Left kidney (tissue), 8 donors: ENCODE results near the gene GLP2R. TPM values are rescaled to one million over a fixed set of nuclear protein-coding genes. Genes with fewer than 3 reads are reported as not detected.
"Not testable (repeated sequence)": the region's sequence is repeated elsewhere in the genome, so short reads cannot be mapped to it uniquely, and the experiment has no call there.

Experiments used
- DNase-seq: peaks from one replicate; pipeline ENCODE4 v3.0.0-alpha.2; 2013
- long read RNA-seq, 8 donors: transcript quantifications; one replicate each; lab custom pipeline, GENCODE V29; 2026
- polyA plus RNA-seq: library from polyadenylated mRNA; unstranded; fragments of 120-200 nt; gene quantifications from one replicate; pipeline ENCODE4 v1.2.1, GENCODE V29; 2013; ENCODE audit not compliant: insufficient read length

GLP2R gene, protein sequence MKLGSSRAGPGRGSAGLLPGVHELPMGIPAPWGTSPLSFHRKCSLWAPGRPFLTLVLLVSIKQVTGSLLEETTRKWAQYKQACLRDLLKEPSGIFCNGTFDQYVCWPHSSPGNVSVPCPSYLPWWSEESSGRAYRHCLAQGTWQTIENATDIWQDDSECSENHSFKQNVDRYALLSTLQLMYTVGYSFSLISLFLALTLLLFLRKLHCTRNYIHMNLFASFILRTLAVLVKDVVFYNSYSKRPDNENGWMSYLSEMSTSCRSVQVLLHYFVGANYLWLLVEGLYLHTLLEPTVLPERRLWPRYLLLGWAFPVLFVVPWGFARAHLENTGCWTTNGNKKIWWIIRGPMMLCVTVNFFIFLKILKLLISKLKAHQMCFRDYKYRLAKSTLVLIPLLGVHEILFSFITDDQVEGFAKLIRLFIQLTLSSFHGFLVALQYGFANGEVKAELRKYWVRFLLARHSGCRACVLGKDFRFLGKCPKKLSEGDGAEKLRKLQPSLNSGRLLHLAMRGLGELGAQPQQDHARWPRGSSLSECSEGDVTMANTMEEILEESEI
- not detected for polyA plus RNA-seq
- long read RNA-seq, donor 1: 0 reads
- long read RNA-seq, donor 2: 0 reads
- long read RNA-seq, donor 3: 0 reads
- long read RNA-seq, donor 4: 0 reads
- long read RNA-seq, donor 5: 0 reads
- long read RNA-seq, donor 6: 0 reads
- long read RNA-seq, donor 7: 0 reads
- long read RNA-seq, donor 8: 0 reads

DNA sequence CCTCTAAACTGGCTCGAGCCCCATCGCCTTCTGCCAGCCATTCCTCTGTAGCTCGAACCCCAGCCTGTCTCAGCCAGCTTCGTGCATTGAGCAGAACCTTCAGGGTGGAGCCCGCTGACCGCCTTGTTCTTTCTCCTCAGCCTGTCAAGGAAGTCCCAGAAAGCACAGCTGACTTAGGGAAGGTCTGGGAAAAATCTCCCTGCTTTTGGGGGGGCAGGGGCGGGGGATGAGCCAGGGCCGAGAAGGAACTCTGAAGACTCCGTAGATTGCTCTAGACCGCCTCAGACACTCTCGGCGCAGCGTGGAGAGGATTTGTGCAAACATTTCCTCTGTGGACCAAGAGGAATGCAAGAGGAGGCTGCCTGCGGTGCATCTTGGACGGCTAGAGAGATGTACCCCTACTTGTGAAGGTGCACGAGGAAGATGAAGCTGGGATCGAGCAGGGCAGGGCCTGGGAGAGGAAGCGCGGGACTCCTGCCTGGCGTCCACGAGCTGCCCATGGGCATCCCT, at the start of gene GLP2R:
GLP2R (plus strand) TSS at position 284 of the 510 bp plus-strand sequence; CDS start at position 424, 140 bp downstream.
- DNase-seq: no peak

DNA sequence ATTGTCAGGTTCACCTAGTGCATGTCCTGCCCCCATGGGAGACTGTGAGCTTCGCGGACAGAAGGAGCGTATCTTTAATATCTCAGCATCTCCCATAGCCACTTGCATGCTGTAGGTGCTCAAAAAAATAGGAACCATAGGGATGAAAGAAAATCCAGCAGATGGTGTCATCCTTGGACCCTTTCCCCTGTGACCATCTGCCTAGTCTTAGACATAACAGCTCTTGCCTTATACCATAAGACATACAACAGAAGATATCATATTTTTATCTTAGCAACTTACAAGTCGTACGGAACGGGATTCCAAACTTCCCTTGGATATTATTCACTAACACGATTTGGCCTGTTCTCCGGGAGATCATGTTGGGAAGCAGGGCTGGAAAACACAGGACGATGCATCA, 48.8 kb upstream of the GLP2R start:
- no peak for DNase-seq

DNA sequence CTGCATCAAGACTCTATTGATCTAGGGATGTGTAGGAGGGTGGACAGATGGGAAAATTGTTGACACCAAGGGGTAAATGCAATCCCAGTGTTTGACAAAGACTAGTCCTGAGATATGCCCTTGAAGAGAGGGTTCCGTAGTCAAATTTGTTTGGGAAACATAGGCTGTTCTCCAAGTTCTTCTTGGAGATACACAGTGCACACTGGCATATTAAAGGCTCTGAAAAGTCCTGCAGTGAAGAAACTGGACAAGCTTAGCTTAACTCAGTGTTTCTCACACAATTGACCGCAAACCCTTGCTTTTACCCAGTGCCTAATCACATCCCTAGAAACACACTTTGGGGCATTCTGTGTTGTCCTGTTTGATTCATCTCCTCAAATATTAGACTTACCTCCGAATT, 45.2 kb upstream of the GLP2R start:
- DNase-seq: no peak

DNA sequence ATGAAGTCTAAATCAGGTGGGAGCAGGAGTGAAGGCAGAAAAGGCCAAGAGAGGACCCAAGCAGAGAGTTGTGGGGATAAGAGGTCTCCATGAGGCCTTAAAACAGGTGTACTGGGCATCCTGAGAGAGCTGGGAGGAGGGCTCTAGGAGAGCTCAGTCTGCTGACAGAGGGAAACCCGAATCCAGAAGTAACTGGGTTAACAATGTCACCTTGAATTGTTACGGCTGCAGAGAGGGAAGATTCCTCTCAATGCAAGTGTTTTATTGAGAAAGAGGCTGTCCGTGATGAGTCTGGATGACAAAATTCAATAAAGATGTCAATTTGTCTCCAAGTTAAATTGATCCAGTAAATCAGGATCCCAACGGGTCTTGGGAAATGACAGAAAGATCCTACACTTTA, 42.7 kb upstream of the GLP2R start:
- no peak for DNase-seq

DNA sequence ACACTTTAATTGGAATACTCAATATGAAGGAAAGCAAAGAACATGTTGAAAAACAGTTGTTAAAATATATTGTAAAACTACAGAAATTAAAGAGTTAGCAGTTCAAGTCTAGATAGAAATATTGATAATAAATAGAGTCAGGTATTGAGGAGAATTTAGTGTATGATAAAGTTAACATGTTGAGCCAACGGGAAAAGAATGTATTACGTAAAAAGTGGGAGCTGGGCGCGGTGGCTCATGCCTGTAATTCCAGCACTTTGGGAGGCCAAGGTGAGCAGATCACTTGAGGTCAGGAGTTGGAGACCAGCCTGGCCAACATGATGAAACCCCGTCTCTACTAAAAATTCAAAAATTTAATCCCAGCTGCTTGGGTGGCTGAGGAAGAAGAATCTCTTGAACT, 42.3 kb upstream of the GLP2R start:
- not testable (repeated sequence) for DNase-seq

DNA sequence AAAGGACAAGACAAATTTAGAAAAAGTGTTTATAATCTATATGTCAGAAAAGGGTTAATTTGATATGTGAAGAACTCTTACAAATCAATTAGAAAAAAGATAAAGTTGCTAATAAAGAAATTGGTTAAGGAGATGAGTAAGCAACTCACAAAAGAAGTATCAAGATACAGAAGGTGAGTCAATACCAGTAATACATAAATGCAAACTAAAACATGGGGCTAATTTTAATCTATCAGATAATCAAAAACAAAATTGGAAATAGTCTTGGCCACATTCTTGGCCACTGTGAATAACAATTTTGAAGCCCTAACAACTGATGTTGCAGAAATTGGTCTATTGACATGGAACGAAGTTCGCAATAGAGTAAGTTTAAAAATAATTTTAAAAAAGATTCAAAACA, 41.2 kb upstream of the GLP2R start:
- no peak for DNase-seq

DNA sequence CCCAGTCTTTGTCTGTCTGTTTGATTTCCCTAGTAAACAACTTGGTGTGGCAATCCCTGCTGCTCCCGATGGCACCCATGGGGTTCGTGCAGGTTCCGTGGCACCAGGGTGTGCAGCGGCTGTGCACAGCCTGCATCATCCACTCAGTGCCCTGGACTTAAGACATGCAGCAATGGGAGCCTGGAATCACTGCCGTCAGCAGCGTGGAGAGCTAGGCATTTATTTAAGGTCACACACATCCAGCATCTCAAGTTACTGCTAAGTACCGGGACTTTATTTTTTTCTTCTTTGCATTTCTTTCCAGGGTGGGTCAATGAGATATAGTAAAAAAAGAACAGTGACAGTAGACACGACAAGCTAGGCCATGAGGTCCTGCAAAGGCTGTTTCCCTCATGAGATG, 37.1 kb upstream of the GLP2R start:
- DNase-seq: no peak

DNA sequence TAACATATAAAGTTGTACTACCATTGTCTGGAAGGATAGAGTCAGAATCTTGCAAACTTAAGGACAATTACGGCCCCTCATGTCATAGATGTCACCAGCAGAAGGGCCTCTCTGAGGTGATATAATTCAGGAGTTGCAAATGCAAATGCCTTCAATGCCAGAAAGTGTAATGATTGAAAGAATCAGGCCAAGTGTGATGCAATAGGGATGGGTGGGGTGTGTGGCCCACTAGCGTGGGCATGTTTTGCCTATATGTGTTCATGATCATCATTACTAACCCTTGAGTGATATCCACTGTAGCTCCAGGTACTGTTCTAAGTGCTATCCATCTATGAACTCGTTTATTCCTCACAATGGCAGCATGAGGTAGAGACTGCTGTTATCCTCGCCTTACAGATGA, 35.4 kb upstream of the GLP2R start:
- no peak for DNase-seq

DNA sequence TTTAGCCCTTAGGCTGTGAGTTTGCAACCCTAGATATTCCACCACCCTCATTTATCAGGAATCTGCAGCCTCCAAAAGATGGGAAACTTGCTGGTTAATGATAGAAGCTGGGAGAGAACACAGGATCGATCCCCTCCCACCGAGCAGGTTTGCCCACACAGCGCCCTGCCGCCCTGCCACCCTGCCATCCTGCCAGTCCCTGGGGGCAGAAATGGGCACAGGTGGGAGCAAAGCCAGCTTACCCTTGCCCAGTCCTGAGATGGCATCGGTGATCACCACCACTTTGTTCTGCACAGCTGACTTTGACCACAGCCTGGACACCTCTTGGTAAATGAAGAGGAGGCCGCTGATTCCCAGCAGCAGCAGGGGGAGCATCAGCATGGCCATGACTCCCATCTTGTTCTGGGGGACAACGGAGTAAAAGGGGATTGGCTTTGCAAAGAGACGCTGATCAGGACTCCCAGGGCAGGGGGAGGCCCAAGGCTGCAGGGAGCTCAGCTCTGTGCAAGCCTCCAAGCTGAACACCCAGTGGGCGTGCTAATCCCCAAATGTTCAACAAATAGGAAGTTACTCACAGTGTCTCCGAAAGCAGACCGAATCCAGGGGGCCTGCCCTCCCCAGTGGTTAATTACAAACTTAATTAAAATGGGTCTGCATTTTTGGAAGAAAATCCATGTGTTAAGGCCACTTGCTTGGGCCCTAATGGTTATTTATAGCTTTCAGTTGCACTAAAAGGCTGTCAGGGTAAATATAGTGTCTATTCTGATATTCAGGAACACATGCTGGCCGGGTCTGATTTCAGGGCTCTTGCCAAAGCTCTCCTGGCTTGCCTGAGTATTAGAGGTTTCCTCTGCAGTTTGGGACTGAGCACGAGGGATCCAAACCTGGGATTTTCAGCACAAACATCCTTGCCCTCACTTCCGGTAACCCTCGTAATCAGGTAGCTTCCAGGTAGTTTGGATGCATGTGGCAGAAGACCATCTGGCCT, 34.5 kb upstream of the GLP2R start, which contains the start of gene DHRS7C:
DHRS7C (minus strand) TSS at position 704 of the 988 bp plus-strand sequence; CDS start at position 396, 308 bp downstream.
- DNase-seq: no peak

DNA sequence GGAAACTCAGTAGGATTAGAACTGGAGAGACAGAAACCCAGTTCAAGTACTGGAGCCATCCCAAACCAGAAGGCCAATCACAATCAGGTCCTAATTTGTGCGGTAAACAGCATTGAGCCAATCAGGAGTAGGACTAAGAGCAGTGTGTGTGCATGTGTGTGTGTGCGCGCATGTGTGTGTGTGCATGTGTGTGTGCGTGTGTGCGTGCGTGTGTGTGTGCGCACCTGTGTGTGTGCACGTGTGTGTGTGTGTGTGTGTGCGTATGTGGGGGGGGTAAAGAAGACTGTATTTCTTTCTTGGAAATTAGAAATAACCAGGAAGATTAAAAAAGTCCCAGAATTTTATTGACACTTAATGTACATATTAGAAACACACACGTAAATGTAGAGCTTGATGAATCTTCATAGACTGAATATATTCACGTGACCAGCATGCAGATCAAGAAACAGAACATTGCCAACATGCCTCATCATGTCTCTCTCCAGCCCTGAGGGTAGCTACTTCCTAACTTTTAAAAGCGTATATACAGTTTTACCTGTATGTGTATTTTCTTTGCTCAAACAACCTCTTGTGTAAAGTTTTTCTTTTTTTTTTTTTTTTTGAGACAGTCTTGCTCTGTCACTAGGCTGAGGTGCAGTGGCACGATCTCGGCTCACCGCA, 33.4 kb upstream of the GLP2R start:
- no peak for DNase-seq

DNA sequence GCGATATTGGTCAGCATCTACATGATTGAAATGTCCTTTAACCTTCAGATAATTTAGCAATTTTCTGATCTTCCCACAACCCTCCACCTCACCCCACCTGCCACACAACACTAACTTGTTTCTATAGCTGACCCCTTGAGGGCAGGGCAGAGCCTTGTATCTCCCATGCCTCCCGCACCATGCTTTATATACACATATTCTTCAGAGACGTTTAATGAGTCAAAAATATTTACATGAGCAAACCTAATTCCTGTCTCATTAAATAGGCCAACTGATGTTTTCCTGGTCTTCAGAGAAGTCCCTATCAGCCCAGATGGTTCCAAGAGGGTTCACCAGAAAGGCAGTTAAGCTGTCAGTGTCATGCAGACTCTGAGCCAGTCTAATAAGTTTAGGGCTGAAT, 27.7 kb upstream of the GLP2R start:
- DNase-seq: no peak

DNA sequence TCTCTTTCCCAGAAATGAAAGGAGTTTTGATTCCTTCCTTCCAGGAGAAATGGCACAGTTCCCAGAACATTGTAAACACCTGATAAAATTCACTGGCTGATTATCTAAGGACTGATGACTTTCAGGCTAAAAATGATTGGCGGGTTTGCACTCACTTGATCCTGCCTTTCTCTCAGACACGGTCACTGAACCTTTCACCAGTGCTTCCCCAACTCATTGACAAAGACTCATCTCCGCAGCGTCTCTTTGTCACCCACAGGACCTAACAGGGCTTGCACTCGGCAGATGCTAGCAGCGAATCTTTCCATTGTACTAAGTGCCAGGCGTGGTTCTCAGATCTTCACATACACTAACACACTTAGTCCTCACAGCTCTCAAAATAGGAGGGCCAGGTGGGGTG, 27.0 kb upstream of the GLP2R start:
- DNase-seq: no peak

DNA sequence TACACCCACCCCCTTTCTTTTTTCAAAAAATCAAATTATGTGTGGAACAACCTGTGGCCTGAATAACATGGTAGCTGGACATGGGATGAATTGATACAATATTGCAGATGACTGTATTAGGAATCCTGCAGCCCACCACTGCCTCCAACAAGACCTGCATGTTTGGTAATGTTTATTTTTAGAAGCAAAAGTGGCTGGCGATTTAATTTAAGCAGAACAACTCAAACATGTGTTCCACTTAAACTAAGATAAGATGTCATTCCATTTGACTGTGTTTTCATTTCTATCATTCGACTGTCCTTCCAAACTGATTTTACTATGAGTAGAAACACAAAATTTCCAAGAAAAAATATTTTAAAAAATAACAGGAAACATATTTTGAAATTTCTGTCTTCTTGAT, 24.2 kb upstream of the GLP2R start:
- DNase-seq: no peak

DNA sequence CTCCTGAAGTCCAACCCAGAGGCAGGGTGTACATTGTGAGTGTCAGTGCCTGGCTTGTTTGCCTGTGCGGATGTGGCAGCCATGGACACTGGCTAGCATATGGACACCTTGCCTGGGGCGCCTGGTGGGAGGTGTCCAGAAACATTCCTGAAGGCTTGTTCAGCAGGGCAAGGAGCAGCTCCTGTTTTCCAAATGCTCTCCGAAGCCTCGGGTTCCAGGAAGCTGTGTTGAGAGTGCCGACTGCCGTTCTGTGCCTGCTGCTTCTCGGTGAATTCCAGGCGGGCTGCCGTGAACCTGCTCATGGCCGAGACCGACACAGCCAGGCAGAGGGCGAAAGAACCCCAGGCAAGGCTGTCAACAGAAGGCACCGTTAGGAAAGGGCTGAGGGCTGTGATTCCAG, 23.4 kb upstream of the GLP2R start:
- no peak for DNase-seq

DNA sequence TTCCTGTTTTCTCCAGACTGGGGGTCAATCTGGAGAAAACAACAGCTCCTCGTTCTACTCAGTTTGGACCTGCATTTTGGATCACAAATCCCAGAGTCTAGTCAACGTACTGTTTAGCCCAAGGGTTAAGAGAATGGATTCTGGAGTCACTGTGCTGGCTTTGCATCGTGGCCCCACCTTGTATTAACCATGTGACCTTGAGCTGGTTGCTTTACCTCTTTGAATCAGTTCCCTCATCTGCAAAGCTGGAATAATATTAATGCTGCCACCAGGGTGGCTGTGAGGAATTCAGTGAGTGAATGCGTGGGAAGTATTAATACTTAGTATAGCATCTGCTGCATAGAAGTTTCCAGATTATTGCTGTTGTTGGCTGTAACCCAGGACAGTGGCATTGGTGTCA, 23.0 kb upstream of the GLP2R start:
- DNase-seq: no peak

DNA sequence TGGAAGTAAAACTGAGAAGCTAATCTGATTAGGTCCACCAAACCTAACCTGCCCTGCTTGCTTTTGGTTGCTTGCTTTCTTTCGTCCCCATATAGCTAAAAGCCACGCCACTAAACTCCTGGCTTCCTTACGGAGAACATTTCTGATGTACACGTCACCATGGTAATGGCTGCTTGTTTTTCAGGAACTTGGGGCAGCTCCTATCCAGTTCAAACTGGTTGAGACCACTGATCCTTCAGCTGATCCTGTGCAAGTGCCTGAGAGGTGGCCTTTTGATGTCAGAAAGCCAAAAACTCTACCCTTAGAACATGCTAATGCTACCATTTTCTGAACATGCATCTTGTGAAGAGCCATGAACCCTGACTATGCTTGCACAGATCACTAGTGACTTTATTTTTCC, 20.0 kb upstream of the GLP2R start:
- DNase-seq: no peak

DNA sequence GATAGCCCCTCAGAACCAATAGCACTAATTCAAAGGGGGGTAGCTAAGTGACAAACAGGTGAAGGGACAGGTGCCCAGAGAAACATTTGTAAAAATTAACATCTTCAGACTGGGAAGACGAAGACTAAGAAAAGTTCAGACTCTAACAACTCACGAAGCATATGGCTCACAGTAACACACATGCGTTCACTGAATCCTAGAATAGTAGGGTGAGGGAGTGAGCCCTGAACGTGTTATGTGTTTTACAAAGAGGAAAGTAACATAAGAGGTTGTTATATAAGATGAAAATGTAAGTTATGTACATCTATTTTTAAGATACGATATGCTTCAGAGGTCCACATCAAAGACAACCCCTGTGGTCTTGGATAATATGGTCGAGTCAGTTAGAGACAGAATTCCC, 19.0 kb upstream of the GLP2R start:
- no peak for DNase-seq

DNA sequence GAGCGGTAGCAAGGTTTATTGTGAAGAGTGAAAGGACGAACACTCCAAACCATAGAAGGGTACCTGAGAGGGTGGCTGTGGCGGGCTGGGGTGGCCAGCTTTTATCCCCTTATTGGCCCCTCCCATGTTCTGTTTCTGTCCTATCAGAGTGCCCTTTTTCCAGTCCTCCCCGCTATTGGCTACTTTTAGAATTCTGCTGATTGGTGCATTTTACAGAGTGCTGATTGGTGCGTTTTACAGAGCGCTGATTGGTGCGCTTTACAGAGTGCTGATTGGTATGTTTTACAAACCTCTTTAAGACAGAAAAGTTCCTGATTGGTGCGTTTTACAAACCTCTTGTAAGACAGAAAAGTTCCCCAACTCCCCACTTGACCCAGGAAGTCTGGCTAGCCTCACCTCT, 16.3 kb upstream of the GLP2R start:
- no peak for DNase-seq

DNA sequence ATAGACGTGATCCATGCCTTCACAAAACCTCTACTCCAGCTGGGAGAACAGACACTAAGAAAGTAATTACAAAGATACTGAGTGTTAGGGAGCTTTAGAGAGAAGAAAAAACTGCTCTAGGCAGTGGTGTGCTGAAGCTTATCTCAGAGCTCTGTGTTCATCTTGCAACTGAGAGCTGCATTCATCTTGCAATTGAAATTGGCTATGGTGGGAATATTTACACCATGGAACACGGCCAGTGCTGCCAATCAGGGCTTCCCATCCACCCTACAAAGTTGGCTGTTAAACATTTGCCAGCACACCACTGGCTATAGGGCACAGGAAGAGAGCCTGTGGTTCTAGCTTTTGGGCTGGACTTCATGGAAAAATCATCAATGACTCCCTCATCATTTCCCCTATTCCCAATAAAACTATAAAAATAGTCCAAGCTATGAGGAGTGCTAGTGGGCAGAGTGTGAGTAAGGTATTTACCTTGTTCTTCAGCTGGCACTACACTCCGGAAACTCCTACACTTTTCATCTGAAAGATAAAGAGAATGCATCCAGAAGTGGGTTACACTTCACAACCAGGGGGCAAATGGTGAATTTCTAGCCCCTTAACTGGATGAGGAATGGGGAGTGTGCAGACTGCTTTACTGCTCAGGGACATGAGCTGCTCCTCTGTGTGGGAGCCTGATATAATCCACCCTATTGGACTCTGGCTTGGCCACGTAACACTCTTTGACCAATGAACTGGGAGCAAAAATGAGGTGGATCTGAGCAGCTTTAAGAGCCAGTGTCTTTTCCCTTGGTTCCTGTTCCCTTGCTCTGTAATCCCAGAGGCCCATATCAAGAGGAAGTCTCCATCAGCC, 15.4 kb upstream of the GLP2R start:
- no peak for DNase-seq

DNA sequence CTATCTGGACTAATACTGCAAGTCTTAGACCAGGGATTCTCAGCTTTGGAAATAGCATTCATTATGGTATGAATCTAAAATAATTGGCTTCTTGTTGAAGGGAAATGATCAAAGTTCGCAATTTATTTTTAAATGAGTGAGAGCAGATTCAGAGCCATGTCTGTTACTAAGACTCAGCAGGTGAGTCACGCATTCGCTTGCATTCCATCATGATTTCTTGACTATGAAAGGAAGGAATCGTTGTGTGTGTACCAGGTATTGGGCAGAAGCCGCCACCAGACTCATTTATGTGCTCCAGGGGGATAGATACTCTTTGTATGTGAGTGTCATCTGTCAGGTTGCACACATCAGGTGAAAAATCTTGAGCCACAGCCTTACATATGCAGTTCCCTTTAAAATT, 14.6 kb upstream of the GLP2R start:
- no peak for DNase-seq

DNA sequence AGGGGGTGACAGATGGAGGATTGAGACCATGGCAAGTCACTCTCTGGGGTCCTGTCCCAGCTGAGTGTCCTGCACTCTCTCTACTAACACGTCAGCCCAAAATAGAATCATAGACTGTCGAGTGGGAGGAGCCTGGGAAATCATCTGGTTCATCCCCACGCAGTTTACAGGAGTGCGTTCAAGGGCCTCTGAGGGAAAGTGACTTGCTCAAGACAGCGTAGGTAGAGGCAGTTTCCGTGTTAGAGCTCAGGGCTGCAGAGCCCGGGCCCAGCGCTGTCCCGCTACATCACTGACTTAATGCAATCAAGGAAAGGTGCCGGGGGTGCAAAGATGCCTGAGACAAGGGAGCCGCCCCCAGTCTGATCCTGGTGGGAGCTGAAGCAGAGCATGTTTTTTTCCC, 14.2 kb upstream of the GLP2R start:
- DNase-seq: no peak
